CD4-positive, alpha-beta T cell (primary cell): ENCODE data around the gene USP27X. TPM values are rescaled to one million over a fixed set of nuclear protein-coding genes. Genes with fewer than 3 reads are reported as not detected.

ENCODE experiments used
- ATAC-seq: fragments of 200-7000 bp; cut with Tn5 transposase; one replicate; pipeline ENCODE4 v1.10.0; 2022; ENCODE audit warnings: mild to moderate bottlenecking; ENCODE audit not compliant: poor library complexity
- CTCF ChIA-PET: fragments of 350-600 bp; sonication (Branson Sonifier 250); formaldehyde crosslinking; loops from one replicate; lab custom pipeline; 2021; ENCODE audit warnings: antibody characterized with exemption, inconsistent platforms; lab: Charles Lee
- POLR2A ChIA-PET: fragments of 350-600 bp; sonication (Branson Sonifier 250); formaldehyde crosslinking; loops from one replicate; lab custom pipeline; 2021; ENCODE audit warnings: antibody characterized with exemption, inconsistent platforms; lab: Charles Lee
- DNase-seq, 14 experiments: peaks; one replicate each; pipeline ENCODE4 v3.0.0-alpha.2; 2013 to 2020; ENCODE audit warnings: mixed read lengths in 2 of 14
- H3K27ac ChIP-seq, 2 donors: one replicate each; pipeline versions ENCODE4 v1.5.1 to v1.7.0; 2013; ENCODE audit warnings: low read length in 2 of 2, low read depth in 1 of 2, mild to moderate bottlenecking in 1 of 2
- H3K27me3 ChIP-seq, 2 experiments: 1 replicate in 1 of 2; 2 replicates in 1 of 2; pipeline versions ENCODE4 v1.6.1 to v1.7.0; 2013; ENCODE audit warnings: low read length in 2 of 2, control low read depth in 1 of 2, mild to moderate bottlenecking in 1 of 2, moderate library complexity in 1 of 2; ENCODE audit not compliant: insufficient read depth in 2 of 2, control insufficient read depth in 1 of 2
- H3K36me3 ChIP-seq: one replicate; pipeline ENCODE4 v1.6.1; 2013; ENCODE audit warnings: low read length, control low read depth; ENCODE audit not compliant: insufficient read depth
- H3K4me1 ChIP-seq: one replicate; pipeline ENCODE4 v1.6.1; 2013; ENCODE audit warnings: low read length, control low read depth; ENCODE audit not compliant: insufficient read depth
- H3K4me3 ChIP-seq: one replicate; pipeline ENCODE4 v1.5.1; 2013; ENCODE audit warnings: mild to moderate bottlenecking, low read length, moderate library complexity
- H3K9me3 ChIP-seq, 2 experiments: 1 replicate in 1 of 2; 2 replicates in 1 of 2; pipeline versions ENCODE4 v1.6.1 to v1.7.0; 2013; ENCODE audit warnings: low read length in 2 of 2, mild to moderate bottlenecking in 2 of 2, control low read depth in 1 of 2, moderate library complexity in 1 of 2; ENCODE audit not compliant: control insufficient read depth in 1 of 2, insufficient read depth in 1 of 2
- H3K27ac Mint-ChIP-seq: one replicate; pipeline ENCODE4 v1.8.0; 2020; ENCODE audit warnings: mixed read lengths
- H3K27me3 Mint-ChIP-seq: one replicate; pipeline ENCODE4 v1.8.0; 2021; ENCODE audit warnings: mixed read lengths
- H3K36me3 Mint-ChIP-seq: one replicate; pipeline ENCODE4 v1.8.0; 2021; ENCODE audit warnings: low read depth, mixed read lengths
- H3K4me1 Mint-ChIP-seq: one replicate; pipeline ENCODE4 v1.8.0; 2021; ENCODE audit warnings: low read depth, mixed read lengths
- H3K4me3 Mint-ChIP-seq: one replicate; pipeline ENCODE4 v1.8.0; 2020; ENCODE audit warnings: mild to moderate bottlenecking, mixed read lengths
- H3K9me3 Mint-ChIP-seq: one replicate; pipeline ENCODE4 v1.8.0; 2020; ENCODE audit warnings: mixed read lengths
- intact Hi-C, 2 experiments: fragments of 100-400 bp; cut with DNase I in 1 of 2; cut with micrococcal nuclease in 1 of 2; formaldehyde crosslinking; loops; one replicate each; pipeline versions ENCODE4 v1.15.1 to v1.9.0; 2023 to 2025; cut with DNase I, micrococcal nuclease
- total RNA-seq, 174 experiments: library from RNA in 2 of 174; stranded (reverse) in 2 of 174; gene quantifications; one replicate each; pipeline ENCODE4 v1.2.3 and lab custom pipeline; 2021 to 2026
- TF ChIP-seq, protein P1 (sequence below): fragments of 200-600 bp; IDR thresholded peaks from one replicate; pipeline ENCODE4 v1.8.0; 2022; ENCODE audit warnings: antibody characterized with exemption, mild to moderate bottlenecking

Gene USP27X
- total RNA-seq, 2 experiments from 2014 or later = 2.7 to 3.2 TPM

DNA sequence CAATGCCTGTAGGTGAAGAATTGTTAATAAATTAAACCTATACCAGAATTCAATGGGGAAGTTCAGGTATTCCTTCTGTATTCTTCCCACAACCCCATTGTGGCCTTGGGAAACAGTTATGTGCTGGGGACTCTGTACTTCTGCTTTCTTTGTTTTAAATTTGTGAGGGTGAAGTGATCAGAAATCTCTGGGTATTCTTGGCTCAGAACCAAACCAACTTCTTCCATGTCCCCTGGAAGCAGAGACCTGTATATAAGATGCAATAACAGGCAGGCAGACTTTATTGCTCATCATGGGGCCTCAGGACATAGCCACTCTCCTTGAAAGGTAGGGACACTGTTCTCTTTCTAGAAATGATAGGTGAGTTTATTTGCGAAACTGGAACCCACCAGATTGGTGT, 19.8 kb upstream of the USP27X start:
- DNase-seq (no peak), ATAC-seq (no peak)
- Histone ChIP-seq H3K36me3 (no peaks in the 10 kb centered on the region), H3K4me1 (no peaks in the 10 kb centered on the region), H3K27ac (no peak overlapping the region), H3K27me3 (no peaks in the 10 kb centered on the region), H3K9me3 (no peaks in the 10 kb centered on the region), H3K4me3 (no peak overlapping the region)
- peaks cover 4% of the 10 kb centered on the region for H3K27me3 Mint-ChIP-seq
- ChIA-PET POLR2A (no interaction called here), CTCF (no interaction called here)
- no peaks in the 10 kb centered on the region for H3K4me1 Mint-ChIP-seq
- TF ChIP-seq, protein P1, sequence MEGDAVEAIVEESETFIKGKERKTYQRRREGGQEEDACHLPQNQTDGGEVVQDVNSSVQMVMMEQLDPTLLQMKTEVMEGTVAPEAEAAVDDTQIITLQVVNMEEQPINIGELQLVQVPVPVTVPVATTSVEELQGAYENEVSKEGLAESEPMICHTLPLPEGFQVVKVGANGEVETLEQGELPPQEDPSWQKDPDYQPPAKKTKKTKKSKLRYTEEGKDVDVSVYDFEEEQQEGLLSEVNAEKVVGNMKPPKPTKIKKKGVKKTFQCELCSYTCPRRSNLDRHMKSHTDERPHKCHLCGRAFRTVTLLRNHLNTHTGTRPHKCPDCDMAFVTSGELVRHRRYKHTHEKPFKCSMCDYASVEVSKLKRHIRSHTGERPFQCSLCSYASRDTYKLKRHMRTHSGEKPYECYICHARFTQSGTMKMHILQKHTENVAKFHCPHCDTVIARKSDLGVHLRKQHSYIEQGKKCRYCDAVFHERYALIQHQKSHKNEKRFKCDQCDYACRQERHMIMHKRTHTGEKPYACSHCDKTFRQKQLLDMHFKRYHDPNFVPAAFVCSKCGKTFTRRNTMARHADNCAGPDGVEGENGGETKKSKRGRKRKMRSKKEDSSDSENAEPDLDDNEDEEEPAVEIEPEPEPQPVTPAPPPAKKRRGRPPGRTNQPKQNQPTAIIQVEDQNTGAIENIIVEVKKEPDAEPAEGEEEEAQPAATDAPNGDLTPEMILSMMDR = no peak
- H3K4me3 Mint-ChIP-seq = no peak overlapping the region
- no peaks in the 10 kb centered on the region for H3K9me3 Mint-ChIP-seq
- H3K36me3 Mint-ChIP-seq = no peaks in the 10 kb centered on the region
- H3K27ac Mint-ChIP-seq = no peak overlapping the region
- intact Hi-C loops = no loop called here

DNA sequence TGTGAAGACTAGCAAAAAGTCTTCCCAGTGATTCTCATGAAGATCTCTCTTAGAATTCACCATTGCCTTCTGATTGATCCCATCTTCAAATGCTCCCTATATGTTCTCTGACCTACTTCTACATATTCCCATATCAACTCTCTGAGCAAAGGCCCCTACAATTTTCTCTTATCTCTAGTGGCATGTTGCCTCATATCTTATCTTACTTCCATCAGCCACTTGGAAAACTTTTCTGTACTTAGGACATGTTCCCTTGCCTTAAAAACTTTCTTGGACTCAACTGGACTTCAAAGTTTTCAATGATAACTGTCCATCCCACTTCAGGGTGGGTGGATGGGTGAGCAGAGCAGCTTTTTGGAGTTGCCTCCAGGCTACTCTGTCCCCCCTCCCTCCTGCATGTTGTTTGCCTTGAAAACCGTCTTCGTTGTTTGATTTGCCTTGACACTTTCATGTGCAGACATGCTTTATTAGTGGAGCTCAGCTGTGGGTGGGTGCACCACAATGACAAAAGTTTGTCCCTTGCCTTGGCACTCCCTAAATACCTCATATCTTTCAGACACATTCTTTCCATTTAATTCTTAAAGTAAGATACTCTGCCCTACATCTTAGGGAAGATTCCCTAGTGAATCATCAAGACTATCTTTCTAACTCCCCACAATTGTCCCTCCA, 18.3 kb upstream of the USP27X start:
- intact Hi-C loops = no loop called here
- TF ChIP-seq, protein P1 = no peak

DNA sequence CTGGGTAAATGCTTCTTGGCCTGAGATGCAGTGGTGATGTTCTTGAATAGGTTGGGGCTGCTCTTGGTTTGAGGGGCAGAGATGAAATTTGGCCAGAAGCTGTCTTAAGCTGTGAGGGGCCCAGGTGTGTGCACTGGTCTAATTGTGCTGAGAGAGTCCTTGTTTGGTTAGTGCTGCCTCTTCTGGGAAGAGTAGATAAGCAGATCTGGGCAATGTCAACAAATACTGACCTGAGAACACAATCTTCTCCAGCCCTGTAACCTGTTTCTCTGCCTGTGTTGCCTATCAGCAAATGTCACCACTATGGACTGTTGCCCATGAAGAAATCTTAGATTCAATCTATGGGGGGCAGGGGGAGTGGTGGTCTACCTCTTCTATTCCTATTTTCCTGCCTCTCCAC, 17.2 kb upstream of the USP27X start:
- ChIA-PET POLR2A (no interaction called here), CTCF (no interaction called here)
- Mint-ChIP-seq H3K4me1 (no peaks in the 10 kb centered on the region), H3K9me3 (no peaks in the 10 kb centered on the region), H3K27ac (no peak overlapping the region), H3K4me3 (no peak overlapping the region), H3K36me3 (no peaks in the 10 kb centered on the region), H3K27me3 (peaks cover 10% of the 10 kb centered on the region)
- H3K9me3 ChIP-seq = no peaks in the 10 kb centered on the region
- DNase-seq = no peak
- H3K4me1 ChIP-seq = no peaks in the 10 kb centered on the region
- H3K4me3 ChIP-seq = no peak overlapping the region
- no peaks in the 10 kb centered on the region for H3K27me3 ChIP-seq
- intact Hi-C loops = no loop called here
- H3K36me3 ChIP-seq = no peaks in the 10 kb centered on the region
- no peak for ATAC-seq
- no peak overlapping the region for H3K27ac ChIP-seq
- TF ChIP-seq, protein P1 = no peak

More for the DNA sequence above, 18.3 kb upstream of the USP27X start:
- H3K9me3 ChIP-seq = no peaks in the 10 kb centered on the region
- H3K4me1 ChIP-seq = no peaks in the 10 kb centered on the region
- Mint-ChIP-seq H3K4me1 (no peaks in the 10 kb centered on the region), H3K36me3 (no peaks in the 10 kb centered on the region), H3K4me3 (no peak overlapping the region), H3K9me3 (no peaks in the 10 kb centered on the region), H3K27me3 (peaks cover 10% of the 10 kb centered on the region), H3K27ac (no peak overlapping the region)
- no peaks in the 10 kb centered on the region for H3K36me3 ChIP-seq
- no peak overlapping the region for H3K27ac ChIP-seq
- no peak for ATAC-seq
- POLR2A ChIA-PET = no interaction called here
- H3K27me3 ChIP-seq = no peaks in the 10 kb centered on the region
- no peak overlapping the region for H3K4me3 ChIP-seq
- CTCF ChIA-PET = no interaction called here
- DNase-seq = no peak
